CD14-positive monocyte (primary cell): ENCODE measurements around the gene P3H4. TPM values are rescaled to one million over a fixed set of nuclear protein-coding genes. Genes with fewer than 3 reads are reported as not detected.

Experiments
- DNase-seq, 3 donors: peaks; one replicate each; pipeline ENCODE4 v3.0.0-alpha.2; 2011 to 2022
- H2AFZ ChIP-seq: 2 replicates; pipeline ENCODE4 v1.6.0; 2012; ENCODE audit warnings: mild to moderate bottlenecking, low read depth, low read length, inconsistent platforms; ENCODE audit not compliant: insufficient read depth, poor library complexity, severe bottlenecking
- H3K27ac ChIP-seq, 2 donors: 1 replicate in 1 of 2; 2 replicates in 1 of 2; pipeline ENCODE4 v1.5.1; 2012 to 2013; ENCODE audit warnings: low read length in 2 of 2, control low read depth in 1 of 2, inconsistent platforms in 1 of 2, low read depth in 1 of 2, mild to moderate bottlenecking in 1 of 2
- H3K27me3 ChIP-seq, 2 donors: one replicate each; pipeline versions ENCODE4 v1.6.0 to v1.6.1; 2011 to 2013; ENCODE audit warnings: low read length in 2 of 2; ENCODE audit not compliant: control insufficient read depth in 2 of 2, insufficient read depth in 2 of 2
- H3K36me3 ChIP-seq, 2 donors: replicated peaks in 1 of 2; 1 replicate in 1 of 2; 2 replicates in 1 of 2; pipeline versions ENCODE4 v1.5.1 to v1.6.1; 2012 to 2013; ENCODE audit warnings: low read length in 2 of 2, control low read depth in 1 of 2, inconsistent platforms in 1 of 2, mild to moderate bottlenecking in 1 of 2; ENCODE audit not compliant: insufficient read depth in 2 of 2, control insufficient read depth in 1 of 2
- H3K4me1 ChIP-seq, 2 donors: 1 replicate in 1 of 2; 2 replicates in 1 of 2; pipeline versions ENCODE4 v1.5.1 to v1.6.1; 2012 to 2013; ENCODE audit warnings: low read length in 2 of 2, control low read depth in 1 of 2, inconsistent platforms in 1 of 2, mild to moderate bottlenecking in 1 of 2, moderate library complexity in 1 of 2; ENCODE audit not compliant: insufficient read depth in 2 of 2, control insufficient read depth in 1 of 2
- H3K4me2 ChIP-seq: replicated peaks from 2 replicates; pipeline ENCODE3; 2012; ENCODE audit warnings: low read length, moderate library complexity, mild to moderate bottlenecking; ENCODE audit not compliant: poor library complexity, severe bottlenecking; ENCODE audit errors: extremely low read depth
- H3K4me3 ChIP-seq, 3 experiments: fragments of 200-600 bp in 1 of 3; sonication (generic) in 1 of 3; replicated peaks in 1 of 3; 1 replicate in 2 of 3; 2 replicates in 1 of 3; pipeline ENCODE4 v1.5.1; 2011 to 2013; ENCODE audit warnings: low read length in 3 of 3, mild to moderate bottlenecking in 3 of 3, control low read depth in 2 of 3, low read depth in 2 of 3, inconsistent platforms in 1 of 3, moderate library complexity in 1 of 3
- H3K79me2 ChIP-seq: 2 replicates; pipeline ENCODE4 v1.6.0; 2012; ENCODE audit warnings: mild to moderate bottlenecking, control low read depth, inconsistent platforms, low read length, moderate library complexity; ENCODE audit not compliant: insufficient read depth
- H3K9ac ChIP-seq: 2 replicates; pipeline ENCODE4 v1.6.0; 2017; ENCODE audit warnings: low read length, mild to moderate bottlenecking; ENCODE audit not compliant: insufficient read depth, poor library complexity, severe bottlenecking
- H3K9me3 ChIP-seq, 2 donors: replicated peaks in 1 of 2; 1 replicate in 1 of 2; 2 replicates in 1 of 2; pipeline versions ENCODE4 v1.5.1 to v1.6.1; 2012 to 2013; ENCODE audit warnings: low read length in 2 of 2, control low read depth in 1 of 2; ENCODE audit not compliant: control insufficient read depth in 1 of 2, insufficient read depth in 1 of 2
- H4K20me1 ChIP-seq: 2 replicates; pipeline ENCODE4 v1.6.0; 2012; ENCODE audit warnings: mild to moderate bottlenecking, low read length, control low read depth, moderate library complexity; ENCODE audit not compliant: insufficient read depth
- H3K27ac Mint-ChIP-seq, 7 donors: one replicate each; pipeline ENCODE4 v1.8.0; 2020; ENCODE audit warnings: mild to moderate bottlenecking in 7 of 7, mixed read lengths in 7 of 7, moderate library complexity in 6 of 7, inconsistent platforms in 2 of 7
- H3K27me3 Mint-ChIP-seq, 3 donors: one replicate each; pipeline ENCODE4 v1.8.0; 2021 to 2022; ENCODE audit warnings: low read depth in 3 of 3, mild to moderate bottlenecking in 3 of 3, mixed read lengths in 3 of 3, moderate library complexity in 3 of 3, inconsistent platforms in 1 of 3
- H3K36me3 Mint-ChIP-seq, 2 donors: one replicate each; pipeline ENCODE4 v1.8.0; 2020; ENCODE audit warnings: mixed read lengths in 2 of 2, inconsistent platforms in 1 of 2, mild to moderate bottlenecking in 1 of 2
- H3K4me1 Mint-ChIP-seq: one replicate; pipeline ENCODE4 v1.8.0; 2020; ENCODE audit warnings: mild to moderate bottlenecking, mixed read lengths
- H3K4me3 Mint-ChIP-seq, 2 donors: one replicate each; pipeline ENCODE4 v1.8.0; 2020; ENCODE audit warnings: mild to moderate bottlenecking in 2 of 2, mixed read lengths in 2 of 2, moderate library complexity in 1 of 2
- H3K9me3 Mint-ChIP-seq, 7 donors: one replicate each; pipeline ENCODE4 v1.8.0; 2020 to 2022; ENCODE audit warnings: mixed read lengths in 7 of 7, mild to moderate bottlenecking in 6 of 7, moderate library complexity in 6 of 7, inconsistent platforms in 2 of 7
- CTCF ChIP-seq: fragments of 200-600 bp; IDR thresholded peaks from one replicate; pipeline ENCODE4 v1.8.0; 2022; ENCODE audit warnings: antibody characterized with exemption, mild to moderate bottlenecking
- WGBS: methylation state at CpG from one replicate; pipeline ENCODE4 v1.1.5; 2013; ENCODE audit warnings: missing lambda C conversion rate; ENCODE audit not compliant: insufficient coverage; 5-methylcytosine and 5-hydroxymethylcytosine counted together
- intact Hi-C, 2 donors: fragments of 100-400 bp; cut with micrococcal nuclease; formaldehyde crosslinking; loops; one replicate each; pipeline versions ENCODE4 v1.15.0 to v1.15.1; 2023
- polyA plus RNA-seq, 3 donors: library from polyadenylated mRNA; depleted of rRNA in 1 of 3; unstranded in 2 of 3; stranded (reverse) in 1 of 3; fragments of 300-500 nt in 2 of 3; fragments of >200 nt in 1 of 3; fragmentation: Illumina TruSeq in 2 of 3; gene quantifications; 1 replicate in 2 of 3; 2 replicates in 1 of 3; pipeline ENCODE4 v1.2.3, GENCODE V29; 2012 to 2021

Gene P3H4
- polyA plus RNA-seq, 3 donors, result 0.13 to 0.46 (median 0.16) TPM

DNA sequence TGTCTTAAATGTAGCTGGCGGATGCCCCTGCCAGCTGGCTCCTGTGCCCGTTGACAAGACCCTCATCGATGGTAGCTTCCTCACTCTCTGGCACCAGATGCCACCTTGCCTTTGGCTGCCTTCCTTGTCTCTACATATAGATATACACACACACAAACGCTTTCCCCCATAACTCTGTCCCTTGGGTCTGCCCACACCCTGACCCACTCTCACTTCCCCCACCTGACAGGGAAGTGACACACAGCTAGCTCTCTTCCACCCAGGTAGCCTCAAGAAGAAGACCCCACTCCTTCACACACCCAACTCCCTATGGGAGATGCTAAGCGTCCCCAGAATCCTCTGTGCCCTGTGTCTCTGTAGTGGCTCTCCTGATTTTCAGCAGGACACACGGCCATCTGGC lies 50.9 kb downstream of the P3H4 start:
- Histone ChIP-seq H3K9ac (no peak overlapping the region), H3K27me3 (no peaks in the 10 kb centered on the region), H3K79me2 (no peaks in the 10 kb centered on the region), H2AFZ (no peak overlapping the region), H3K9me3 (no peaks in the 10 kb centered on the region), H3K4me2 (no peak overlapping the region), H3K4me1 (no peaks in the 10 kb centered on the region), H3K36me3 (peaks cover 61 to 81% of the 10 kb centered on the region in 2 donors), H3K4me3 (no peak overlapping the region), H3K27ac (no peak overlapping the region), H4K20me1 (no peaks in the 10 kb centered on the region)
- peaks cover 37 to 39% of the 10 kb centered on the region in 2 donors for H3K36me3 Mint-ChIP-seq
- no peak overlapping the region for H3K4me3 Mint-ChIP-seq
- 89% methylated on average over 4 of the region's 6 CpGs for WGBS
- no peak for DNase-seq
- no peaks in the 10 kb centered on the region for H3K4me1 Mint-ChIP-seq
- no peaks in the 10 kb centered on the region for H3K9me3 Mint-ChIP-seq
- H3K27me3 Mint-ChIP-seq, result peaks cover 0 to 5% (median 0%) of the 10 kb centered on the region in 3 donors
- H3K27ac Mint-ChIP-seq, result peak overlapping the region in 1 of 7 donors; percentile 32
- intact Hi-C loops, result no loop called here
- no peak for TF ChIP-seq CTCF

DNA sequence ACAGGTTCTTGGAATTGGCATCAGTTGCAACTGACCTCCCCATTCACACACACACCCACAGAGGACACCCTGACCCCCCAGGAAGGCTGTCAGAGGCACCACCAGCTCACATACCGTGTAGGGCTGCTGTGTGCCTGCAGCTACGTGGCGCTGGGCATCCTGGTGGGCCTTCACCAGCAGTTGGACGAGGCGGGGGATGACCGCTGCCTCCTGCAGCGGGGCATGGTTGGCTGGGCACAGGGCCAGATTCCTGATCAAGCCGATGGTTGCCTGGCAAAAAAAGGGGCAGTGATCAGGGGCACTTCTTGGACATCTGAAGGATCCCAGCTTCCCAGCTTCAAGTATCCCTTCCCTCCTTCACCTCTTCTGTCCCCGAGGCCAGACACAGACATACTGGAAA lies 53.1 kb downstream of the P3H4 start:
- no peak overlapping the region for H3K4me3 Mint-ChIP-seq
- Histone ChIP-seq H3K4me3 (no peak overlapping the region), H4K20me1 (no peaks in the 10 kb centered on the region), H3K9ac (no peak overlapping the region), H3K9me3 (no peaks in the 10 kb centered on the region), H2AFZ (no peak overlapping the region), H3K4me1 (no peaks in the 10 kb centered on the region), H3K27me3 (no peaks in the 10 kb centered on the region), H3K79me2 (no peaks in the 10 kb centered on the region), H3K4me2 (no peak overlapping the region), H3K36me3 (peaks cover 45 to 74% of the 10 kb centered on the region in 2 donors), H3K27ac (no peak overlapping the region)
- H3K4me1 Mint-ChIP-seq, result no peaks in the 10 kb centered on the region
- H3K9me3 Mint-ChIP-seq, result no peaks in the 10 kb centered on the region
- WGBS, result 94% methylated on average over 7 of the region's 9 CpGs
- DNase-seq, result no peak
- TF ChIP-seq CTCF, result no peak
- intact Hi-C loops, result no loop called here
- H3K36me3 Mint-ChIP-seq, result peaks cover 29 to 33% of the 10 kb centered on the region in 2 donors
- peaks cover 0 to 4% (median 0%) of the 10 kb centered on the region in 3 donors for H3K27me3 Mint-ChIP-seq
- no peak overlapping the region for H3K27ac Mint-ChIP-seq
